Esophagus muscularis mucosa (tissue), 4 donors: ENCODE measurements around the gene CACNA1S.

Experiments
- CTCF ChIP-seq, 3 experiments: fragments of 200-600 bp in 2 of 3; fragments of 450-650 bp in 1 of 3; sonication (generic) in 2 of 3; IDR thresholded peaks; one replicate each; pipeline ENCODE4 v1.5.1; 2017 to 2019; ENCODE audit warnings: antibody characterized with exemption in 3 of 3, mild to moderate bottlenecking in 2 of 3, moderate library complexity in 1 of 3
- EP300 ChIP-seq: sonication (generic); formaldehyde crosslinking; IDR thresholded peaks from one replicate; pipeline ENCODE4 v1.6.1; 2017; ENCODE audit warnings: antibody characterized with exemption
- POLR2AphosphoS5 ChIP-seq, 2 donors: sonication (generic); formaldehyde crosslinking; IDR thresholded peaks; one replicate each; pipeline ENCODE4 v1.6.1; 2017; ENCODE audit warnings: antibody characterized with exemption in 2 of 2

- no peak for TF ChIP-seq CTCF (IDR thresholded peaks at IDR 0.05)
- no peak for TF ChIP-seq EP300
- TF ChIP-seq POLR2AphosphoS5 (IDR thresholded peaks at IDR 0.05) = no peak
Observed at GRCh38 chr1:201051399-201051798, 60.8 kb downstream of the CACNA1S start.
